NCI-H524 treated with DMSO at 0.1 percent for 48 hours (cell line): ENCODE data around the gene REEP1.

Experiments
- DNase-seq: peaks from one replicate; lab custom pipeline; 2025; lab: John Stamatoyannopoulos, UW

REEP1 gene

DNA sequence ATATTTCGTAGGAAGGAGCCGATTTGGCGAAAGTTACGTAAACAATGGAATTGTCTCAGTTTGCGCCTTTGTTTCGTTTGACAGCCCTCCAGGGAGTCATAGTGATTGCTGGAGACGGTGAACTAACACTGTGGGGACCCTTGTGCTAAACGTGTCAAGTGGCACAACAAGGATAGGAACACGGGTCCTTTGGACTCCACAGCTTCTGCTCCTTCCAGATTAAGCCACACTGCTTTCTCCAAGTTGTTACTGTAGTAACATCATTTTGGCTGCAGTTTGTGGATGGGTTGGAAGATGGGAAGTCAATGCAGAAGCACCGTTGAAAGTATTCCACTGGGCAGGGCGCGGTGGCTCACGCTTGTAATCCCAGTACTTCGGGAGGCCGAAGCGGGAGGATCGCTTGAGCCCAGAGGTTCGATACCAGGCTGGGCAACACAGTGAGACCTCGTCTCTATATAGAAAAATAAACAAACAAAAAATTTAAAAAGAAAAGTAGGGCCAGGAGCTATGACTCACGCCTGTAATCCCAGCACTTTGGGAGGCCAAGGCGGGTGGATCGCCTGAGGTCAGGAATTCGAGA lies 141.5 kb downstream of the REEP1 start:
- no peak for DNase-seq

DNA sequence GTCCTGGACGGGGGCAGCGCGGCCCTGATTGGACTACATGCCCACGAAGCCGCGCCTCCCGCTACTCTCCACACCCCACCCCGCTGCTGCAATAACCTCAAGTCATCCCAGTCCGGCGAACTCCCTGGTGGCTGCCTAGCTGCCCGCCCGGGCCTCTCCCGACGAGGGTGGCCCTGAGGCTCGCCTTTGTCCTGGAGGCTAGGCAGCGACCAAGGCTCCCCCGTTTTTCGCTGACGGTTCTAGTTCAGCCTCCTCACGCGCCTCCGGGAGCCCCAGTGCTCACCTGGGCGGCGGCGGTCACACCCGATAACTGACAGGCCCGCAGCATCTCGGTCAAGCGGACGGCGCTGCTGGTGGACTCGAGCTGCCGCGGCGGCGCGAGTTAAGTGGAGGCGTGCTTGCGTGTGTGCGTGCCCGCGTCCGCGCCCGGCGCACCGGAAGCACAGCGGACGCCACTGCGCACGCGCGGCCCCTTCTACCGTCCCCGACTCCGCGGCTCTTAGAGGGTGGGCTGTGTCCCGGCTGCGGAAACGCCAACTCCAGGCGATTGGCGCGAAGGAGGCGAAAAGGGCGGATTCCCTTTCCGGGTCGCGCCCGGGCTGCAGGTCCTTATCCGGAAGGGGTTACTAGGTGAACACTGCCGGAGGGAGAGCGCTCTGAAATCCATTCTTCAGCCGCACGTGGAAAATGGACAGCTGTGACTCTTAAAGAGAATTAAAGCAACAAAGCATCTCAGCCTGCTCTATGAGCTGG lies 142.2 kb downstream of the REEP1 start, which contains the start of gene IMMT:
IMMT (minus strand) TSS at position 408 of the 753 bp plus-strand sequence; CDS start at position 328, 80 bp downstream.
- peak; percentile 71 for DNase-seq

DNA sequence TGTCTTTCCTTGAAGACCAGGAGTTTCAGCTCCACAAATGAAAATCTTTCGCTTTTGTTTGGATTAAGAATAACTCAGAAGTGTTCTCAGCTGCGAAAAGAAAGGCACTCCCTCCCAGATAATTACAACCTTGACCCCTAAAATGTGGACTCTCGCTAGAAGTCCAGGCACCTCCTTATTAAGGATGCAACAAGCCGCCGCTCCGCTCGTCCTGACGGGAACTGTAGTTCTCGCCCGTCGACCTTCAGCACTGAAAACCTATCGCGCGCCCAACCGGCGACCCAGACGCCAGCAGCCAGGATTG lies 142.7 kb downstream of the REEP1 start:
- no peak for DNase-seq

- no peak for DNase-seq
These were observed 143.4 kb downstream of the REEP1 start for GRCh38 chr2:86193901-86194567.

GRCh38 chr2:86189782-86190416 lies 147.5 kb downstream of the REEP1 start:
- DNase-seq, result no peak

GRCh38 chr2:86186431-86186830 lies 151.0 kb downstream of the REEP1 start:
- peak; percentile 42 for DNase-seq

- DNase-seq, result peak; percentile 29
These were observed 151.8 kb downstream of the REEP1 start for GRCh38 chr2:86185517-86186212.

- no peak for DNase-seq
These were observed 160.8 kb downstream of the REEP1 start for GRCh38 chr2:86176597-86176996.

- DNase-seq, result peak; percentile 23
These were observed 161.6 kb downstream of the REEP1 start for GRCh38 chr2:86175828-86176227.

DNA sequence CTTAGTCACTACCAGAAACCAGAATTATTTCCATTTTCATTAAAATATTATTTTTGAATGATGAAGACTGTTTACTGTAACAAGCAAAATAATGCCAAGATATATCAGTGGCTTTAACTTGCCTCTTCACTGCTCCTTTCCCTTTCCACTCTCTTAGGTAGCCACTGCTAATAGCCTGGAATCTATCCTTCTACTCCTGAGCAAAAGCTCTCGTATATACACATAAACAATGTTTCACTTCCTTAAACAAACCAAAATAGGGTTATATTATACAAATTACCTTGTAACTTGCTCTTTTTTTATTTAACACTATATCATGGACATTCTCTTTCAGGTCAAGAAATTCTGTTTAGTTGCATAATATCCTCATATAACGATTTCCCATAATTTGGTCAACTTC lies 163.0 kb downstream of the REEP1 start:
- DNase-seq, result no peak

GRCh38 chr2:86172610-86173009 lies 164.8 kb downstream of the REEP1 start:
- DNase-seq, result no peak

- no peak for DNase-seq
These were observed 166.1 kb downstream of the REEP1 start for GRCh38 chr2:86171295-86171694.

- no peak for DNase-seq
These were observed 167.0 kb downstream of the REEP1 start for GRCh38 chr2:86170449-86170848.
